GM10248 (cell line): ENCODE data around the gene YWHAG.

Source experiments
- CTCF ChIA-PET: fragments of 300-600 bp; sonication (Branson Sonifier 250); formaldehyde crosslinking; extraction: SDS; loops from one replicate; lab custom pipeline; 2021; ENCODE audit warnings: antibody characterized with exemption; lab: Yijun Ruan, JAX
- POLR2A ChIA-PET: fragments of 350-650 bp; sonication (Branson Sonifier 250); formaldehyde crosslinking; extraction: SDS; loops from one replicate; lab custom pipeline; 2020; ENCODE audit warnings: antibody characterized with exemption; lab: Yijun Ruan, JAX
- DNase-seq: peaks from one replicate; pipeline ENCODE4 v3.0.0; 2012; ENCODE audit errors: extremely low spot score
- TF ChIP-seq, protein P1 (sequence below): IDR thresholded peaks from 2 replicates; pipeline ENCODE4 v1.5.1; 2012; ENCODE audit warnings: mild to moderate bottlenecking, low read depth; ENCODE audit errors: extremely low read depth, missing control alignments, control extremely low read depth

The YWHAG gene

GRCh38 chr7:76343931-76344321 lies 14.9 kb downstream of the YWHAG start:
- ChIA-PET CTCF (interaction anchor here (1.1 to 1.4 kb wide), 2 partner anchors 9 to 10 kb away, joined by 3 to 5 read pairs; no protein-coding TSS in a partner anchor), POLR2A (no interaction called here)
- DNase-seq = no peak
- TF ChIP-seq, protein P1, sequence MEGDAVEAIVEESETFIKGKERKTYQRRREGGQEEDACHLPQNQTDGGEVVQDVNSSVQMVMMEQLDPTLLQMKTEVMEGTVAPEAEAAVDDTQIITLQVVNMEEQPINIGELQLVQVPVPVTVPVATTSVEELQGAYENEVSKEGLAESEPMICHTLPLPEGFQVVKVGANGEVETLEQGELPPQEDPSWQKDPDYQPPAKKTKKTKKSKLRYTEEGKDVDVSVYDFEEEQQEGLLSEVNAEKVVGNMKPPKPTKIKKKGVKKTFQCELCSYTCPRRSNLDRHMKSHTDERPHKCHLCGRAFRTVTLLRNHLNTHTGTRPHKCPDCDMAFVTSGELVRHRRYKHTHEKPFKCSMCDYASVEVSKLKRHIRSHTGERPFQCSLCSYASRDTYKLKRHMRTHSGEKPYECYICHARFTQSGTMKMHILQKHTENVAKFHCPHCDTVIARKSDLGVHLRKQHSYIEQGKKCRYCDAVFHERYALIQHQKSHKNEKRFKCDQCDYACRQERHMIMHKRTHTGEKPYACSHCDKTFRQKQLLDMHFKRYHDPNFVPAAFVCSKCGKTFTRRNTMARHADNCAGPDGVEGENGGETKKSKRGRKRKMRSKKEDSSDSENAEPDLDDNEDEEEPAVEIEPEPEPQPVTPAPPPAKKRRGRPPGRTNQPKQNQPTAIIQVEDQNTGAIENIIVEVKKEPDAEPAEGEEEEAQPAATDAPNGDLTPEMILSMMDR = no peak

DNA sequence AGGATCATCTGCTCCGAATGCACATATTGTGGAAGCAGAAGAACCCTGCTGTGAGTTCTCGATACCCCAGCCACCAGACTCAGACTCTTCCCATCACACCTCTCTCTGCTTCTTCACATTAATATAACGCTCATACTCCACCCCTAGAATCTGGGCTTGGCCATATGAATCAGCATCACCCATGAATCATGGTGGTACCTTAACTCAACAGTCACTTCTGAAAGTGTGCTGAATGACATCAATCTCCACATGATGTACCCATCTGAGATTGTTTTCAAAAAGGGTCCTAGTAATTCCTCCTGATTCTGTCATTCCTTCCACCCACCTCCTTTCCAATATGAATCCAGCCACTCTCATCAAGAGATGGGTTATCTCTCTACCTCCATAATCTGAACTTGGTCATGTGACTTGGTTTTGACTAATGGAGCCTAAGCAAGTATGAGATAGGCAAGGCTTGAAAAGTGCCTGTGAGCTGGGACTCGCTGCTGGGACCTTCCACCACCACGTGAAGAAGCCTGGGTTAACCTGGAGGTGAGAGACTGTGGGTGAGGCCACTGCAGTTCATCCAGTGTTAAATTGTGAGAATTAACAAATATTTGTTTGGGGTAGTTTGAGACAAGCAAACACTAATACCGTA lies 15.4 kb downstream of the YWHAG start:
- TF ChIP-seq, protein P1 = no peak
- CTCF ChIA-PET = interaction anchor here (1.1 to 1.4 kb wide), 2 partner anchors 9 to 10 kb away, joined by 3 to 5 read pairs; no protein-coding TSS in a partner anchor
- DNase-seq = no peak
- POLR2A ChIA-PET = no interaction called here

DNA sequence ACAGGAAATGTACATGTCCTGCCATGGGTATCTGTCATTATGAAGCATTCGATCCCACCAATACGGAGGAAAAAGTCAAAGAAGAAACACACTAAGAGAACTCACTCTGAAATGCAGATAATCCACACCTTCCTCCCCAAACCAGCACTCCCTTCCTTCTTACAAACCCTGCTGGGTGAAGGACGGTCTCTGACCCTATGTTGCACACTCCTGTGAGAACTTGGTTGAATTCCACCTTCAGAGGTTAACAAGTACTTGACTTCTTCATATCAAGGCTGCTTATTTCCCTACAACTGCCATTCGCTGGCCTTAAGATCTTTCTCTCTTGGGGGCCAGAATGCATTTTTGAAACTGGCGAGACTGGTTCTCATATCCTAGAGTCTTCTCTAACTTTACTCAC lies 16.6 kb downstream of the YWHAG start:
- TF ChIP-seq, protein P1 = no peak
- no peak for DNase-seq
- ChIA-PET POLR2A (no interaction called here), CTCF (no interaction called here)

GRCh38 chr7:76340617-76341131 lies 18.1 kb downstream of the YWHAG start:
- DNase-seq = no peak
- TF ChIP-seq, protein P1 = no peak
- ChIA-PET POLR2A (no interaction called here), CTCF (interaction anchor here (0.7 to 3.7 kb wide), 3 partner anchors 9 to 27 kb away, joined by 3 to 8 read pairs (median 3); no protein-coding TSS in a partner anchor)

DNA sequence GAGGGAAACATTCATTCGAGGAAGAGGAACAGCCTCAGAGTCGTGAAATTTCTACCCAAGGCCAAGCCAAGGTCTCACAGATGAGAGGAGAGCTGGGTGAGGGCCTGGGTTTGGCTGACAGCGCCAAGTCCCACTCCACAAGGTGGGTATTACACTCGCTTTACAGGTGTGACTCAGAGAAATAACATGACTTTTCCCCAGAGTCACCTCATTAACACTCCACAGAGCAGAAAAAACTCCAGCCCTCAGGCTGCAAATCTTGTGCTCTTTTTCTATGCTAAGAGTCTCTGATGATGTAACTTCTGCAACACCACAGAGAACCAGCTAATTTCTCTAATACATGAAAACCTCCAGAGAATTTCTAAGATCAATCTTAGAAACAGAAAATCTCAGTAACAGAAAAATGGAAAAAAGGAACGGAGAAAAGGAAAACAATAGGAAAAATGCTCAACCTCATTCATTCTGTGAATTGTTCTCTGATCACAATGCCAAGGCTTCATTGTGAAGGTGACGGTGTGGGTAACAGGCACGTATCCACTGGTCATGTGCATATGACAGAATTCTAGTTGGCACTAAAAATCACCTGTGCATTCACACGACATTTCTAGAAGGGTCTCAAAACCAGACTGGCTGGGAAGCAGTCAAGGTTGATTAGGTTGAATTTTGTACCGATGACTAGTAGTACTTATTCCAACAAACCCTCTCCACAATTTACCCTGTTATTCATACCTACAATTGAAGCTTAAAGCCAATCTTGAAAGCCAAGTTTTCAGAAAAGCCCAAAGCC lies 20.3 kb downstream of the YWHAG start:
- DNase-seq = no peak
- TF ChIP-seq, protein P1 = no peak
- POLR2A ChIA-PET = no interaction called here
- CTCF ChIA-PET = interaction anchor here (1.7 to 3.7 kb wide), 3 partner anchors 13 to 22 kb away, joined by 3 to 8 read pairs (median 7); no protein-coding TSS in a partner anchor

DNA sequence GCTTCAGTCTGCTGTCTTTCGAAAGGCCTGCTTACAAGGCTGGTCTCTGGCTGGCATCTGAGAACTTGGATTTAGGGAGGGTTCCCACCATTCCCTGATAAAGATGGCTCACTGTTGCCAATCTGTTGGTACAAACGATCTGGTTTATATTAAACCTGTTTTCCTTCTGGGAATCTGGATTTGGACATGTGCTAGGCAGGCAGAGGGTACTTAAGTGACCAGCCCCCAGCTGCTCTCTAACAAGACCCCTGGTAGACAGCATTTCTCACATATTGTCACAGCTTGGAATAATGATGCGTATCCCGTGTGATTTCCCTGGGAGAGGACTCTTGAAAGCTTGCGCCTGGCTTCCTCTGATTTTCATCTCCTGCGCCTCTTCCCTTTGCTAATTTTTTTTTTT lies 21.6 kb downstream of the YWHAG start:
- POLR2A ChIA-PET = no interaction called here
- TF ChIP-seq, protein P1 = no peak
- CTCF ChIA-PET = interaction anchor here (1.4 kb wide), 1 partner anchor 18 kb away, joined by 5 read pairs; no protein-coding TSS in a partner anchor
- no peak for DNase-seq
